Fibroblast of lung (primary cell): ENCODE data around the gene CHD5.

Experiments
- EZH2 ChIP-seq: IDR thresholded peaks from 2 replicates; pipeline ENCODE4 v1.5.1; 2012; ENCODE audit warnings: low read length, control low read depth, mild to moderate bottlenecking; ENCODE audit errors: missing control alignments
- TF ChIP-seq, protein P1 (sequence below), 2 donors: IDR thresholded peaks in 1 of 2; conservative IDR thresholded peaks in 1 of 2; 1 replicate in 1 of 2; 2 replicates in 1 of 2; pipeline ENCODE4 v1.5.1; 2011 to 2012; ENCODE audit warnings: low read length in 2 of 2, control low read depth in 1 of 2, inconsistent platforms in 1 of 2, low read depth in 1 of 2, mild to moderate bottlenecking in 1 of 2

DNA sequence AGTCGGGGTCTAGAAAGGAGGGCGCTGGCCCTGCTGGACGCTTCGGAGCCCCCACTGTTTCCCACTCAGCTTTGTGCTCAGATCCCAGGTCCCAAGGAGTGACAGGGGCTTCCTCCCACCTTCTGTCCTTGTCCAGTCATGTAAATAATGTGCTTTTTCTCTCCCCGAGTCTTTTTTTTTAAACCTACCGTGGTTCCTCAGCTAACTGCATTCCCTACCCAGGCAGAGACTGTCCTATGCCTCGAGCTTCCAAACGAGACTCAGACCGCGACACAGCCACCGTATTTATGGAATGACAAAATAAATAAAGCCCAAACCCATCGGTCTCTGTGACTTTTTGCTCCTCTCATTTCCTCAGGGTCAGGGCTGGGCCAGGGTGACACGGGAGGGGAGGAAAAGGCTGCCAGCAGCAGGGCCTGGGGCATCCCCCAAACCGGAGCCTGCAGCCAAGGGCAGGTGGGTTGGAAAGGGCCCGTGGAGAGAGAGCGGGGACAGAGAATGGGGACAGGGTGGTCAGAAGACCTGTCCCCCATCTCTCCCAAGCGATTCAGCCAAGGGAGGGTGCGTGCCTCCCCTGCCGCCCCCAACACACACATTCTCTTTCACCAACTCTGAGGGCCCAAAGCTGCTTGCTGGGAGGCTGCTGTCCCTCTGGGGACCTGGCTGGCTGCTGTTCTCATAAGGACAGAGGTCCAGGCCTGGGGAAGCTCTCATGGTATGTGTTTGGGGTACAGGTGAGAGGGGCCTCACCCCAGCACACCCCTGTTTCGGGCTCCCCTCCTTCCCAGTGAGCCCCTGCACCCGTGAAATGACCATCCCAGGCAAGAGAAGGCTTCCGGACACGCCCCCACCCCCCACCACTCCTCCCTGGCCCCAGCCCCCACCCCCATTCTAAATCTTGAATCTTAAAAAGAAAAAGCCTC lies 79.0 kb downstream of the CHD5 start:
- TF ChIP-seq EZH2: no peak
- TF ChIP-seq, protein P1, sequence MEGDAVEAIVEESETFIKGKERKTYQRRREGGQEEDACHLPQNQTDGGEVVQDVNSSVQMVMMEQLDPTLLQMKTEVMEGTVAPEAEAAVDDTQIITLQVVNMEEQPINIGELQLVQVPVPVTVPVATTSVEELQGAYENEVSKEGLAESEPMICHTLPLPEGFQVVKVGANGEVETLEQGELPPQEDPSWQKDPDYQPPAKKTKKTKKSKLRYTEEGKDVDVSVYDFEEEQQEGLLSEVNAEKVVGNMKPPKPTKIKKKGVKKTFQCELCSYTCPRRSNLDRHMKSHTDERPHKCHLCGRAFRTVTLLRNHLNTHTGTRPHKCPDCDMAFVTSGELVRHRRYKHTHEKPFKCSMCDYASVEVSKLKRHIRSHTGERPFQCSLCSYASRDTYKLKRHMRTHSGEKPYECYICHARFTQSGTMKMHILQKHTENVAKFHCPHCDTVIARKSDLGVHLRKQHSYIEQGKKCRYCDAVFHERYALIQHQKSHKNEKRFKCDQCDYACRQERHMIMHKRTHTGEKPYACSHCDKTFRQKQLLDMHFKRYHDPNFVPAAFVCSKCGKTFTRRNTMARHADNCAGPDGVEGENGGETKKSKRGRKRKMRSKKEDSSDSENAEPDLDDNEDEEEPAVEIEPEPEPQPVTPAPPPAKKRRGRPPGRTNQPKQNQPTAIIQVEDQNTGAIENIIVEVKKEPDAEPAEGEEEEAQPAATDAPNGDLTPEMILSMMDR (conservative IDR thresholded peaks at IDR 0.05 in 1 of 2, IDR thresholded peaks at IDR 0.05 in 1 of 2; ENCODE audit: low read depth in 1 of 2, low read length in 2 of 2): no peak
